ENCODE data around the gene CD28.

DNA sequence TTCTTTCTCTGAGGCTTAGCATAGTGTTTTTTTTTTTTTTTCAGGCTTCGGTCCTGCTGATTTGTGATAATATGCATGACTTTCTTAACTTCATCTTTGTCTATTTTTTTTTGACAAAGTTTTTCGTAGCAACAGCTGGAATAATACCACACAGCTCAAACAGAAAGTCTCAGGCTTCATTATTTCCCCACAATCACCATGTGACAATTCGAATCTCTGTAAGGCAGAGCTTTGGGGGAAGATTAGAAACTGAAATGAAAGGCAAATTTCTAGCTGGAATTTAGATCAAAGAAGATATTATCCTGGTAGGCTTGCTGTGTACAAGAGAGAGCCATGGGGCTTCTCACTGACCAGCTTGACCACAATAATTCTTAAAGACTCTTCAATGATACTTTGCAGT is 12.2 kb upstream of the CD28 start:
- TF ChIP-seq POLR2A (IDR thresholded peaks at IDR 0.05; ENCODE audit: low read depth, low read length) (no peak), CTCF (IDR thresholded peaks at IDR 0.05; ENCODE audit: extremely low read depth in 1 of 2, insufficient read depth in 1 of 2, low read depth in 1 of 2, low read length in 2 of 2) (no peak), POLR2AphosphoS5 (IDR thresholded peaks at IDR 0.05; ENCODE audit: insufficient read depth, low read depth, low read length) (no peak), EZH2 (IDR thresholded peaks at IDR 0.05; ENCODE audit: borderline replicate concordance, low read depth, low read length, severe bottlenecking) (no peak), MYC (IDR thresholded peaks at IDR 0.05; ENCODE audit: low read depth, low read length) (no peak), MAX (IDR thresholded peaks at IDR 0.05; ENCODE audit: insufficient read depth, insufficient read length) (no peak), FOS (IDR thresholded peaks at IDR 0.05; ENCODE audit: borderline replicate concordance, insufficient read depth, low read length) (no peak), GATA2 (IDR thresholded peaks at IDR 0.05; ENCODE audit: insufficient read depth, insufficient read length, low read depth, low read length) (no peak), JUN (IDR thresholded peaks at IDR 0.05; ENCODE audit: borderline replicate concordance, insufficient read depth, insufficient read length, low read depth) (no peak)
